Measurements from ENCODE around the gene TNFAIP2.

The TNFAIP2 gene

DNA sequence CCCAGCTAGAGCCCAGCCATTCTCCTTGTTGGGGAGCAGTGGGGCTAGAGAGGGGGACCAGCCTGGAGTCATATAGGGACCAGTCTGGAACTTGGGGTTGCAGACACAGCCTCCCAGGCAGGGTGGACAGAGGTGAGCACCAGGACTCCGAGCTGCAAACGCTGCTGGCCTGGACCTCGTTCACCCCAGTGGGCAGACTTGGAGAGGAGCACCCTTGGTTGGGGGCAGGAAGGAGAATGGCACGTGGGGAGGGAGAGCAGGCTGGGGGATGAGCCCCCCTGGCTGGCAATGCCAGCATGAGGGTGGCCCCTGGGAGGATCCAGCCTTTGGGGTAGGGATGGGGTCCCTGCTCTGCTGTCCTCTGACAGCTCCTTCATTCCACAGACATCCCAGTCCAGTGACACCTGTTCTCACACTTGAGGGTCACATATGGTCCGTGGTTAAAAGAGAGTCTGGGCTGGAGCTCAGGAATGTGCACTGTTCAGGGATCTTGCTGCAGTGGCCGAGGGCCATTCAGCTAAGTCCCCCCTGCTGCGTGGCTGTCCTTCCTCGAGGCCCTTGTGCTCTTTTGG lies 36.4 kb upstream of the TNFAIP2 start:
- Histone ChIP-seq H3K36me3 (ENCODE audit: control insufficient read depth in 1 of 2, insufficient read depth in 2 of 2, low read length in 2 of 2) (no peaks in the 10 kb centered on the region), H3K27me3 (ENCODE audit: control insufficient read depth in 1 of 2, insufficient read depth in 2 of 2, low read length in 2 of 2) (peaks cover 22% of the 10 kb centered on the region in 2 donors), H3K27ac (ENCODE audit: low read depth, low read length) (no peak overlapping the region), H3K9ac (ENCODE audit: low read depth in 1 of 2, low read length in 2 of 2) (no peak overlapping the region), H3K4me1 (ENCODE audit: control insufficient read depth in 1 of 2, insufficient read depth in 2 of 2, low read length in 2 of 2) (peaks cover 2 to 9% of the 10 kb centered on the region in 2 donors), H3K4me3 (ENCODE audit: low read depth in 1 of 2, low read length in 2 of 2) (no peak overlapping the region), H3K9me3 (ENCODE audit: control insufficient read depth in 1 of 2, low read length in 2 of 2) (no peaks in the 10 kb centered on the region)

DNA sequence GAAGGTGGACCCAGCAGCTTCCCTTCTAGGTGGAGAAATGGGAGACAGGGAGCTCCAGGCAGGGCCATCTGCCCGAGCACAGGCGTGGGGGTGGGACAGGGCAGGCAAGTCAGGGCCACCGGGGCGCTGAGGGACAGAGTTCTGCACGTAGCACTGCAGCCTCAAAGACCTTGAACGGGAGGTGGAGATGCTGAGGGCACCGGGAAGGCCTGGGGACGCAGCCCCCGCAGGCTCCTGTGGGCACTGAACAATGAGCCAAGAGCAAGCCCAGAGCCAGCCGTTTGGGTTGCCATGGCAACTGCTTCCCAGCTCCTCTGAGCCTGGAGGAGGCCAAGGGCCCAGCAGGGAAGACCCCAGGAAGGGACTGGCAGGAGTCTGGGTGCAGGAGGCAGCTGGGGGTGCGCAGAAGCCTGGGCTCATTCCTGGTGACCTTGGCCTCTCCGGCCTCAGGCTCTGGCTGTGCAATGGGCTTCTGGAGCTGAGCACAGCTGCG lies 35.9 kb upstream of the TNFAIP2 start:
- no peak overlapping the region for H3K27ac ChIP-seq (ENCODE audit: low read depth, low read length)
- H3K36me3 ChIP-seq (ENCODE audit: control insufficient read depth in 1 of 2, insufficient read depth in 2 of 2, low read length in 2 of 2): no peaks in the 10 kb centered on the region
- no peaks in the 10 kb centered on the region for H3K9me3 ChIP-seq (ENCODE audit: control insufficient read depth in 1 of 2, low read length in 2 of 2)
- no peak overlapping the region for H3K4me3 ChIP-seq (ENCODE audit: low read depth in 1 of 2, low read length in 2 of 2)
- peaks cover 7 to 13% of the 10 kb centered on the region in 2 donors for H3K4me1 ChIP-seq (ENCODE audit: control insufficient read depth in 1 of 2, insufficient read depth in 2 of 2, low read length in 2 of 2)
- no peak overlapping the region for H3K9ac ChIP-seq (ENCODE audit: low read depth in 1 of 2, low read length in 2 of 2)
- peaks cover 22% of the 10 kb centered on the region in 2 donors for H3K27me3 ChIP-seq (ENCODE audit: control insufficient read depth in 1 of 2, insufficient read depth in 2 of 2, low read length in 2 of 2)

DNA sequence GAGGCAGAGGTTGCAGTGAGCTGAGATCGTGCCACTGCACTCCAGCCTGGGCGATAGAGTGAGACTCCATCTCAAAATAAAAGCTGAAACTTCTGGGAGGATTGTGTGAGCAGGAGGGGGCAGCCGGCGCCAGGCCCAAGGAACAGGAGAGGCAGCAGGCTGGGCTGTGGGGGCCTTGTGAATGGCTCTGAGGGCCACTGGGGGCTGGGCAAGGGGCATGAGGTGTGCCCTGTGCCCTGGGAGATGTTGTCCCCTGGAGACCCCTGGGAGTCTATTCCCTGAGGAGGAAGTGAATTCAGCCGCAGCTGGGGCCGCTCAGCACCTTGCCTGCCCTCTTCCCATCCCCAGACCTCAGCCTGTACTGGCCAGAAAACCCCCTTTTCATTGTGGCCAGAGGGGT lies 34.3 kb upstream of the TNFAIP2 start:
- H3K27ac ChIP-seq (ENCODE audit: low read depth, low read length): no peak overlapping the region
- no peak overlapping the region for H3K4me3 ChIP-seq (ENCODE audit: low read depth in 1 of 2, low read length in 2 of 2)
- peaks cover 13 to 19% of the 10 kb centered on the region in 2 donors for H3K4me1 ChIP-seq (ENCODE audit: control insufficient read depth in 1 of 2, insufficient read depth in 2 of 2, low read length in 2 of 2)
- H3K9ac ChIP-seq (ENCODE audit: low read depth in 1 of 2, low read length in 2 of 2): no peak overlapping the region
- H3K9me3 ChIP-seq (ENCODE audit: control insufficient read depth in 1 of 2, low read length in 2 of 2): no peaks in the 10 kb centered on the region
- no peaks in the 10 kb centered on the region for H3K36me3 ChIP-seq (ENCODE audit: control insufficient read depth in 1 of 2, insufficient read depth in 2 of 2, low read length in 2 of 2)
- H3K27me3 ChIP-seq (ENCODE audit: control insufficient read depth in 1 of 2, insufficient read depth in 2 of 2, low read length in 2 of 2): peaks cover 17 to 20% of the 10 kb centered on the region in 2 donors

DNA sequence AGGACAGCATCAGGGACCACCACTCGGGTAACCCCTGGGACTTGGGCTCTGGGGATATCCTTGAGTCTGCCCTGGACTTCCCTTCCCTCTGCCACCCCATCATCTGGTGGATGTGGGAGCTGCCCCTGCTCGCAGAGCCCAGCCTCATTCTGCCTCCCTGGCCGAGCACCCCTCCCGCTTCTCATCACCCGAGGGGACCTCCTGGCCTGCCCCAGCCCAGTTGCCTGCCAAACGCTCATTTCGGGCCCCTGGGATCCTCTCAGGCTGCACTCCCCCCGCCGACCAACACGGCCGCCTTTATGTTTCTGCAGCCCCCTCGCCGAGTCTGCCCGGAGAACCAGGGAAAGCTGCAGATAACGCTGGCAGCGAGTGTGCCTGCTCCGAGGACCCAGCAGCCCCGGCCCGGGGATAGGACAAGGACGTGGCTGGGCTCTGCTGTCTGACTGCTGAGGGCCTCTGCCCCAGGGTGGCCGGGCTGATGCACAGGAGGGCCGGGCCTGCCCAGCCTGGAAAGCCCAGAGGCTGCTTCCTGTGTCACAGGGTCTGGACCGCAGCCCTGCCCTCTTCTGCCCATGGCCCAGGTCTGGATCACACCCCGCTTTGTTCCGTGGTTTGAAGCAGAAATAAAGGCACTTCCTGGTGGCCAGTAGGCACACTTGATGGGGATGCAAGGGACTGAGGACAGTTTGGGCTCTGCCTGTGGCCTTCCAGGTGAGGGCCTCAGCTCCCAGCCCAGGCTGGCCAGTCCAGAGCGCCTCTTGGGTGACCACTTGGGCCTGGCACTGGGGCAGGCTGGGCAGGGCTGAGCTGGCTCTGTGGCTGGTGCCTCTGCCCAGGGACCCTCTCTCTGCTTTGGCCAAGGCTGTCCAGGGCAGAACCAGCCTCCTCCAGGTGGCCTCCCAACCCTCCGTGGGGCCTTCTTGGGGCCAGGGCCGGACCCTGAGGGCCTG lies 33.6 kb upstream of the TNFAIP2 start:
- H3K9ac ChIP-seq (ENCODE audit: low read depth in 1 of 2, low read length in 2 of 2): no peak overlapping the region
- no peaks in the 10 kb centered on the region for H3K36me3 ChIP-seq (ENCODE audit: control insufficient read depth in 1 of 2, insufficient read depth in 2 of 2, low read length in 2 of 2)
- H3K9me3 ChIP-seq (ENCODE audit: control insufficient read depth in 1 of 2, low read length in 2 of 2): no peaks in the 10 kb centered on the region
- H3K4me1 ChIP-seq (ENCODE audit: control insufficient read depth in 1 of 2, insufficient read depth in 2 of 2, low read length in 2 of 2): peaks cover 17 to 23% of the 10 kb centered on the region in 2 donors
- H3K27me3 ChIP-seq (ENCODE audit: control insufficient read depth in 1 of 2, insufficient read depth in 2 of 2, low read length in 2 of 2): peaks cover 10 to 15% of the 10 kb centered on the region in 2 donors
- no peak overlapping the region for H3K27ac ChIP-seq (ENCODE audit: low read depth, low read length)
- no peak overlapping the region for H3K4me3 ChIP-seq (ENCODE audit: low read depth in 1 of 2, low read length in 2 of 2)

DNA sequence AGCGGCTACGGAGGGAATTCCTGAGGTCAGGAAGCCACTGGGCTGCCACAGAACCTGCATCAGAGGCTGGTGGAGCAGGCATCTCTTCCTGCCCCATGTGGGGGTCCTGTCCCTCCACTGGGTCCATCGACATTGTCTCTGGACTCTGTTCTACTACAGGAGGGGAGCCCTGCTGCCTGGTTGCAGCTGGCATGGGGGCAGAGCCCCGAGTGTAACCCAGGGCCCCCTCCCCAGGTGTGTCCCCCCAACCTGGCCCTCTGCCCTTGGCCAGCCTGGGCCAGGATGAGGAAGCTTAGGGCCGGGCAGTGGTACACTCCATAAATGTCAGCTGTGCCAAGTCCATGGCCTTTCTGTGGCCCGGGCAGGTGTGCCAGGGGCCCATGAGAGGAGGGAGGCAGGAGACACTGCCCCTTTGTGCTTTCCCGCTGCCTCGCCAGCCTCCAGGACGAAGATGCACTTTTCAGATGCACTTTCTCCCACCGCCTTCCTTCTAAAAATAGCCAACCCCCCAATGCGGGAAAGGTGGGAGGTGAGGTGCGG lies 32.7 kb upstream of the TNFAIP2 start:
- Histone ChIP-seq H3K9me3 (ENCODE audit: control insufficient read depth in 1 of 2, low read length in 2 of 2) (no peaks in the 10 kb centered on the region), H3K27me3 (ENCODE audit: control insufficient read depth in 1 of 2, insufficient read depth in 2 of 2, low read length in 2 of 2) (peaks cover under 1 to 7% of the 10 kb centered on the region in 2 donors), H3K4me1 (ENCODE audit: control insufficient read depth in 1 of 2, insufficient read depth in 2 of 2, low read length in 2 of 2) (peaks cover 20 to 32% of the 10 kb centered on the region in 2 donors), H3K9ac (ENCODE audit: low read depth in 1 of 2, low read length in 2 of 2) (peak overlapping the region in 1 of 2 donors; percentile 41), H3K27ac (ENCODE audit: low read depth, low read length) (no peak overlapping the region), H3K36me3 (ENCODE audit: control insufficient read depth in 1 of 2, insufficient read depth in 2 of 2, low read length in 2 of 2) (no peaks in the 10 kb centered on the region), H3K4me3 (ENCODE audit: low read depth in 1 of 2, low read length in 2 of 2) (peak overlapping the region in 1 of 2 donors; percentile 61)

DNA sequence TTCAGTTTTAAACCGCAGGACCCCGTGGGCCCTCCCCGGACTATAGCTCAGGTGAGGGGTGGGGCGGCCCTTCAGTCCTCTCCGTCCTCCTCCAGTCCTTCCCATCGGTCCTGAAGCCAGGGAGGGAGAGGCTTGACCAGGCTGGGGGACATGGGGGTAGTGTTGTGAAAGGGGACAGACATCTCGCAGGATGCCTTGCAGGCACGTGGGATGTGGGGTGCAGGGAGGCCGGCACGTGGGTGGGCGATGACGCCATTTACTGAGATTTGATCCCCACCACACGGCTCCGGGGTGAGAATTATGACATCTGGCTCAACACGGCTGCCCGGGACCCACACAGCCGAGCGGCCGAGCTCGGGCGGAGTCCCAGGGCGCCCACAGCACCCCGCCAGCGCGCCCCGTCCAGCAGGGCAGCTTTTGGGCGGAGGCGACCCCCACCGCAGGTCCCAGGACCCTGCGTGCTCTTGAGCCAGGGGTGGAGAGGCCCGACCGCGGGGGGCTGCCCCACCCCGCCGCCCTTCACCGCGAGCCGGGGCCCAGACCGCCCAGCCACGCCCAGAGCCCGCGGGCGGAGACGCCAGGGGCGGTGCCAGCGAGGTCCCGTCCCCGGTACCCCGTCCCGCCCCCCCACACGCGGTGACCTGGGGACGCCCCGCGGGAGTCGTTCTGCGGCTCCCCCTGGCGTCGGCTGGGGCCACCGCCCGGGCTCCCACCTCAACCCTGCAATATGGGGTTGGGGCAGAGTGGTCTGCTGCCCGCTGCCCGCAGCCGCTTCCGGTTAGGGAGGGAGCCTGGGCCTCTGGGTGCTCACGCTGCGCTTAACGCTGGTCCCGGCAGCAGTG lies 32.0 kb upstream of the TNFAIP2 start:
- Histone ChIP-seq H3K27ac (ENCODE audit: low read depth, low read length) (no peak overlapping the region), H3K27me3 (ENCODE audit: control insufficient read depth in 1 of 2, insufficient read depth in 2 of 2, low read length in 2 of 2) (peaks cover 0 to 4% of the 10 kb centered on the region in 2 donors), H3K9ac (ENCODE audit: low read depth in 1 of 2, low read length in 2 of 2) (peak overlapping the region; percentile 25 to 41), H3K9me3 (ENCODE audit: control insufficient read depth in 1 of 2, low read length in 2 of 2) (no peaks in the 10 kb centered on the region), H3K36me3 (ENCODE audit: control insufficient read depth in 1 of 2, insufficient read depth in 2 of 2, low read length in 2 of 2) (no peaks in the 10 kb centered on the region), H3K4me3 (ENCODE audit: low read depth in 1 of 2, low read length in 2 of 2) (peak overlapping the region; percentile 58 to 61), H3K4me1 (ENCODE audit: control insufficient read depth in 1 of 2, insufficient read depth in 2 of 2, low read length in 2 of 2) (peaks cover 25 to 32% of the 10 kb centered on the region in 2 donors)

DNA sequence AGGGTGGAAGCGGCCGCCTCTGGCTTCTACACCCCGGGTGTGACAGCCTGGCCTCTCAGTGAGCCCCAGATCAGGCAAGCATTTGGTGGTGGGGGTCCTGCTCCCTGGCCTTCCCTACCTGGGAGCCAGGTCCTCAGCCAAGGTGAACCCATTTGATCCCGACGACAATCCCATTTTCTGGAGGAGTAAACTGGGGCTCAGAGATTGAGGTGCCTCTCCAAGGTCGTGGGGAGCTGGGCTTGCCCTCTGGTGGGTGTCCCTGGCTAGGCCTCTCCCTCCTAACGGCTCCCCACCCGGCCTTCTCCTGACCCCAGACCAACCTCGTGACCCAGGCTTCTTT lies 31.4 kb upstream of the TNFAIP2 start:
- no peaks in the 10 kb centered on the region for H3K36me3 ChIP-seq (ENCODE audit: control insufficient read depth in 1 of 2, insufficient read depth in 2 of 2, low read length in 2 of 2)
- peaks cover 0 to 3% of the 10 kb centered on the region in 2 donors for H3K27me3 ChIP-seq (ENCODE audit: control insufficient read depth in 1 of 2, insufficient read depth in 2 of 2, low read length in 2 of 2)
- no peak overlapping the region for H3K27ac ChIP-seq (ENCODE audit: low read depth, low read length)
- H3K4me1 ChIP-seq (ENCODE audit: control insufficient read depth in 1 of 2, insufficient read depth in 2 of 2, low read length in 2 of 2): peaks cover 25 to 32% of the 10 kb centered on the region in 2 donors
- peak overlapping the region; percentile 58 to 61 for H3K4me3 ChIP-seq (ENCODE audit: low read depth in 1 of 2, low read length in 2 of 2)
- H3K9me3 ChIP-seq (ENCODE audit: control insufficient read depth in 1 of 2, low read length in 2 of 2): no peaks in the 10 kb centered on the region
- peak overlapping the region; percentile 20 to 41 for H3K9ac ChIP-seq (ENCODE audit: low read depth in 1 of 2, low read length in 2 of 2)

DNA sequence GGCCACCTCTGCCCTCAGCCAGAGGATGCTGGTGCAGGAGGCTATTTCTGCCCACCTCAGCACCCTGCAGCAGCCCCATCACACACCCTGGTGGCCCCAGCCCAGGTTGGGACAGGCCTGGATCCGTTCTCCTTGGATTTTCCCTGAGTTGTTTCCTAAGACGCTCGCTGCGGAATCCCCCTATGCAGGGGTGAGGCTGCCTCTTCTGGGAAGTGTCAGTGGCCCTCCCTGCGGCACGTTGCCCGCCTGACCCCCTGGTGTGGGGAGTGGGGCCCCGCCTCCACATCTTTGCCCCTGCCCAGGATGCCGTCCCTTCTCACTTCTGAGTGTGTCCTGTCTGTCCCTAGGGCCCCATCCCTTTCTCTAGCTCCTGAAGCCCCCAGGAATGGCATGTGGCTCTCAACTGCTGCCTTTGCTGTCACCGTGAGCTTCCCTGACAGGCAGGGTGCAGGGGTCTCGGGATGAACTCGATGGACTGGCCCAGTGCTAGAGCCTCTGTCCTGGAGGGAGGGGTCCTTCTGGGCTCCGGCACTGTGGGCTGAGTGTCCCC lies 29.3 kb upstream of the TNFAIP2 start:
- Histone ChIP-seq H3K36me3 (ENCODE audit: control insufficient read depth in 1 of 2, insufficient read depth in 2 of 2, low read length in 2 of 2) (no peaks in the 10 kb centered on the region), H3K9me3 (ENCODE audit: control insufficient read depth in 1 of 2, low read length in 2 of 2) (no peaks in the 10 kb centered on the region), H3K4me3 (ENCODE audit: low read depth in 1 of 2, low read length in 2 of 2) (peak overlapping the region; percentile 54 to 73), H3K4me1 (ENCODE audit: control insufficient read depth in 1 of 2, insufficient read depth in 2 of 2, low read length in 2 of 2) (peaks cover 31 to 42% of the 10 kb centered on the region in 2 donors), H3K27ac (ENCODE audit: low read depth, low read length) (peak overlapping the region; percentile 58), H3K27me3 (ENCODE audit: control insufficient read depth in 1 of 2, insufficient read depth in 2 of 2, low read length in 2 of 2) (no peaks in the 10 kb centered on the region), H3K9ac (ENCODE audit: low read depth in 1 of 2, low read length in 2 of 2) (peak overlapping the region; percentile 50 to 72)

DNA sequence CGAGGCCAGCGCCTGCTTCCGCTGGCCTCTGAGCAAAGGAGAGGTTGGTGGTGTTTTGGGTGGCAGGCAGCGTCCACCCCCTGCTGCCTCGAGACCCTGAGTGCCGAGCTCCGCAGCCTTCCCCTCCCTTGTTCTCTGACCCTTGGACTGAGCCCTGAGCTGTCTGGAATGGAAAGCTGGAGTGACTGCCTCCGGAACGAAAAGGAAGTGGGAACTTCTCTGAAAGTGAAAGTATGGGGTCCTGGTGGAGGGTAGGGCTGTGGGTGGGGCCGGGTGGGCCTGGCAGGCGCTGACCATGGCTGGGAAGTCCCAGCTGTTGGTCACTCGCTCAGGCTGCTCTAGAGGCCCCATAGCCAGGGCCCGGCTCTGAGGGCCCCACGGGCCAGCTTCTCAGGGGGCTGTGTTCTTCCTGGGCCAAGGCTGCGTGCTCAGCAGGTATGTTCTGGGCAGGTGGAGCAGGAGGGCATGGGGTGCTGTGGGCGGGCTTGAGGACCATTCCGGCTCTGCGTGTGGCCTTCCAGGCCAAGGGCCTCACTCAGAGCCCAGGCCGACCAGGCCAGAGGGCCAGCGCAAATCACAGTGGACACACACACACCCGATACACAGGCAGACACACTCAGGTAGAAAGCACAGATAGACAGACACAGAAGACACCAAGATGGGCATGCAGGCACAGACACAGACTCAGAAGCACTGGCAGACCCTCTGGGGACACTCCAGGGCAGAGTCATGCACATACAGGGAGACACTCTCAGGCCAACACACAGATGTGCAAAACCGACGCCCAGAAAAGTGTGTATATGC lies 28.7 kb upstream of the TNFAIP2 start, which contains the start of gene EXOC3L4:
TSS of gene EXOC3L4 (plus strand) at position 320 of the 804 bp plus-strand sequence. CDS start 5,495 bp downstream, outside the sequence.
- Histone ChIP-seq H3K4me1 (ENCODE audit: control insufficient read depth in 1 of 2, insufficient read depth in 2 of 2, low read length in 2 of 2) (peaks cover 37 to 49% of the 10 kb centered on the region in 2 donors), H3K4me3 (ENCODE audit: low read depth in 1 of 2, low read length in 2 of 2) (peak within 1 kb of the TSS; percentile 73 to 83), H3K27ac (ENCODE audit: low read depth, low read length) (peak within 1 kb of the TSS; percentile 85), H3K9me3 (ENCODE audit: control insufficient read depth in 1 of 2, low read length in 2 of 2) (no peaks in the 10 kb centered on the region), H3K36me3 (ENCODE audit: control insufficient read depth in 1 of 2, insufficient read depth in 2 of 2, low read length in 2 of 2) (no peaks in the 10 kb centered on the region), H3K27me3 (ENCODE audit: control insufficient read depth in 1 of 2, insufficient read depth in 2 of 2, low read length in 2 of 2) (no peaks in the 10 kb centered on the region), H3K9ac (ENCODE audit: low read depth in 1 of 2, low read length in 2 of 2) (peak within 1 kb of the TSS; percentile 79 to 84)

Data from duodenal mucosa (tissue), 2 donors.